ENCODE measurements around the gene SMPD2.

The SMPD2 gene

DNA sequence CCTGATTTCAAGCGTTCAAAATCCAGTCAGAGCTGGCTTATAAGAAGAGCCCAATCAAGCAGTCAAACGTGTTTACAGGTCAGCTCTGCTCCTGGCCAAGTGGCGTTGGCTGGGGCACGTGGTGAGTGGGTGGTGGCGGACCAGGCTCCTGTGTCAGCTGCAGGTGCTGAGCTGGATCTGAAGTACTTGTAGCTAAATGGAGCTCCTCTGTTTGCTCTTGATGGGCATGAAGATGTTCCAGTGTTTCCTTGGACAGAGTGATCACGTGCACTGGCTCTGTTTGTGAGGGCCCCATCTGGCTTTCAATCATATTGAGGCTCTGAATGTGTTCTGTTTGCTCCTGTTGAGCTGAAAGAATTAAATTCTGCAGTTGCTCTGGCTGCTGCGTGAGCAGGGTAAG is 25.2 kb downstream of the SMPD2 start:
- no peaks in the 10 kb centered on the region for H3K9me3 ChIP-seq (ENCODE audit: control insufficient read depth, insufficient read depth, low read depth, low read length)
- no peak overlapping the region for H3K4me3 ChIP-seq (ENCODE audit: low read depth, low read length)
- no peak overlapping the region for H3K9ac ChIP-seq (ENCODE audit: low read length)
- H3K27me3 ChIP-seq (ENCODE audit: control insufficient read depth, insufficient read depth, low read length): no peaks in the 10 kb centered on the region
- H3K27ac ChIP-seq (ENCODE audit: low read depth, low read length): no peak overlapping the region
- H3K36me3 ChIP-seq (ENCODE audit: control insufficient read depth, insufficient read depth, low read length): peaks cover 95% of the 10 kb centered on the region
- H3K4me1 ChIP-seq (ENCODE audit: control insufficient read depth, insufficient read depth, low read length): no peaks in the 10 kb centered on the region

DNA sequence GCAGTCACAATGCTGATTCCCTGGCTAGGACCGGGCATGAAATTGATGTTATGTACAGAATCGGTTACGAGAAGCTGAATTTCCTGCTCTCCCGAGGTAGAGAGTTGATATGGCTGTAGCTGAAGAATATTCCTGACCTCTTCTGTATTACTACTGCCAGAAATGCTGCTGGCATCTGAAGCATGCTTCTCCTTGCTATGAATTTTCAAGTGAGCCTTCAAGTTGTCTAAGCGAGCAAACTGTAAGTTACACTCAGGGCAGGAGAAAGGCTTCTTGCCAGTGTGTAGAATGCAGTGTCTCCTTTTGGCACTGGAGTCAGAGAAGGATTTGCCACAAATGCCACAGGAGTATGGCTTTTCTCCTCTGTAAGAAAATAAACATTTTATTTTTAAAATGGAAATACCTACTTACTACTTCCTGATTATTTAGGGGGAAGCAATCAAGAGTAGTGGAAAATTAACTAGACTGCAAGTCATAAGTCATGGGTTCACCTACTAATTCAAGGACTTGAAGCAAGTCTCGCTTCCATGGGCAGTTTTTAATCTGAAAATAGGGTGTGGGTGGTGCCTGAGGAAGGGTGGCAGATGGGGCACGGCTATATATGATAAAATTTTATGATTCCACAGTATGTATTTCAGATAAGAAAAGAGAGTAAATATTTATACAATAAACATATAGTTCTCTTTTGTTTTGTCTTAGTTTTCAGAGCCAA is 25.8 kb downstream of the SMPD2 start:
- Histone ChIP-seq H3K36me3 (ENCODE audit: control insufficient read depth, insufficient read depth, low read length) (peaks cover 98% of the 10 kb centered on the region), H3K4me3 (ENCODE audit: low read depth, low read length) (no peak overlapping the region), H3K27ac (ENCODE audit: low read depth, low read length) (no peak overlapping the region), H3K9ac (ENCODE audit: low read length) (no peak overlapping the region), H3K27me3 (ENCODE audit: control insufficient read depth, insufficient read depth, low read length) (no peaks in the 10 kb centered on the region), H3K4me1 (ENCODE audit: control insufficient read depth, insufficient read depth, low read length) (no peaks in the 10 kb centered on the region), H3K9me3 (ENCODE audit: control insufficient read depth, insufficient read depth, low read depth, low read length) (no peaks in the 10 kb centered on the region)

DNA sequence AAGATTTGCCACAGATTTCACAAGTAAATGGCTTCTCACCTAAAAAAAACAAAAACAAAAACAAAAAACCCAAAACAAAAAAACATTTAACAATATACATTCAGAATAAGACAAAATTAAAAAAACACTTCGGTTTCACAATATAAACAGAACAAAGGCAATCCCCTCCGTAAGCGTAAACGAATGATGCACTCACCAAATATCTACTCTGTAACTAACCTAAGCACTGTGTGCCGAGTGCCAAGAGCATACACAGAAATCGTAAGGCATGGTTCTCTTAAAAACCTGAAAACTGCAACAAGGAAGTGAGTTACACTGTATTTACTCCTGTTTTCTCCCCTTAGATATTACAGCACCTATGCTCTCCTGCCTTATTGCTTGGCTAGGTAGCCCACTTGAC is 27.2 kb downstream of the SMPD2 start:
- H3K9me3 ChIP-seq (ENCODE audit: control insufficient read depth, insufficient read depth, low read depth, low read length): no peaks in the 10 kb centered on the region
- no peak overlapping the region for H3K4me3 ChIP-seq (ENCODE audit: low read depth, low read length)
- no peaks in the 10 kb centered on the region for H3K4me1 ChIP-seq (ENCODE audit: control insufficient read depth, insufficient read depth, low read length)
- no peak overlapping the region for H3K27ac ChIP-seq (ENCODE audit: low read depth, low read length)
- H3K36me3 ChIP-seq (ENCODE audit: control insufficient read depth, insufficient read depth, low read length): peaks cover 99% of the 10 kb centered on the region
- no peak overlapping the region for H3K9ac ChIP-seq (ENCODE audit: low read length)
- no peaks in the 10 kb centered on the region for H3K27me3 ChIP-seq (ENCODE audit: control insufficient read depth, insufficient read depth, low read length)

DNA sequence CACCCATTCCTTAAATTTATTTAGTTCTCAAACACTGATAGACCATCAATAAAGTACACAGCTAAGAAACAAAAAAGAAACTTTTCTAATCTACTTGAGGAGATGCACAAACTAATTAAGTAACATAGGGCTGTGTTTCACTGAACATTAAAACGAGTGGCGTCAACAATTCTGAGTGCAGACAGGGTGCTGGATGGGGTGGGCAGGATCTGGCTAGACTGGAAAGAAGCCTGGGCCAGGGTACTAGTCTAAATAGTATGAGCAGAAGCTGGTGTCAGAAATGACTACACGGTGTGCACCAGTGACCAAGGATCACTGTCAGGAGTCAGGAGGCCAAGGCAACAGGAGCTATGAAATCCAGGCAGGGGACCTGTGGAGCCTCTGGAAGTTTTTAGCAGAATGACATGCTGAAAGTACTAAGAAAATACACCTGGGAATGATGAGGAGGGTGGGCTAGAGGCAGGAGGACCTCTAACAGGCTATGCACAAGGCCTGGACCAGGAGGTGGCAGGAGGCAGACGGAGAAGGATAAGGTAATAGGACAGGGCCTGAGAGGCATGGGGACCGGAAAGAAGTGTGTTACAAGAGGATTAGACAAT is 29.2 kb downstream of the SMPD2 start:
- Histone ChIP-seq H3K27ac (ENCODE audit: low read depth, low read length) (no peak overlapping the region), H3K9me3 (ENCODE audit: control insufficient read depth, insufficient read depth, low read depth, low read length) (no peaks in the 10 kb centered on the region), H3K4me1 (ENCODE audit: control insufficient read depth, insufficient read depth, low read length) (no peaks in the 10 kb centered on the region), H3K4me3 (ENCODE audit: low read depth, low read length) (no peak overlapping the region), H3K36me3 (ENCODE audit: control insufficient read depth, insufficient read depth, low read length) (peaks cover 97% of the 10 kb centered on the region), H3K27me3 (ENCODE audit: control insufficient read depth, insufficient read depth, low read length) (no peaks in the 10 kb centered on the region), H3K9ac (ENCODE audit: low read length) (no peak overlapping the region)

DNA sequence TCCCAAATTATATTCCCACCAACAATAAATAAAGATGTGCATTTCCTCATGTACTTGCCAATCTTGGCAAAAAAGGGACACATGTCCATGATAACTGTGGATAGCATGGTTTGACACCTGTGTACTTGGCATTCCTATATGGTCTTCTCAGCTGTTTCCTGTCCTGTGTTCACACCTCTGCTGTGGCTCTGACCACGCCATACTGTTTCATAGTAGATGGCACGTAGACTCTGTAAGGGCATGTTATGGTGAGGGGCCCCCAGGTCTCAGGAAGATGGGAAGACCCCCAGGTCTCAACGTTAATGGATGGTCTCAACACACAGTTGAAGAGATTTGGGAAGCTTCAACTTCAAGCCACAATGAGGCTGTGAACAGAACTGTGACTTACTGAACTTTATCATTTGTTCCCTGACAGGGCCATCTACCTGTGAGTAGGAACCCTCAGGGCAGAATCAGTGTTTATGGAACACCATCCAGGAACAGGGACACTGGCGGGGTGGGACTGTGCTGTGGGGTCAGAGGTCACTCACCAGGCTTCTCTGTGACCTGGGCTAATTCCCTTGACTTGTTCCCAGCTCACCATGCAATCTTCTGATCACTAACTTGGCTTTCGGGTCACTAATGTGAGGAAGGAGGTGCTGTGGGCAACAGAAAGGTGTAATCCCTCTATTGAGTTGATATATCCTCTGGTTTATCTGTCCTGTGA is 30.7 kb downstream of the SMPD2 start:
- no peak overlapping the region for H3K4me3 ChIP-seq (ENCODE audit: low read depth, low read length)
- H3K36me3 ChIP-seq (ENCODE audit: control insufficient read depth, insufficient read depth, low read length): peaks cover 97% of the 10 kb centered on the region
- no peaks in the 10 kb centered on the region for H3K27me3 ChIP-seq (ENCODE audit: control insufficient read depth, insufficient read depth, low read length)
- H3K4me1 ChIP-seq (ENCODE audit: control insufficient read depth, insufficient read depth, low read length): no peaks in the 10 kb centered on the region
- H3K9me3 ChIP-seq (ENCODE audit: control insufficient read depth, insufficient read depth, low read depth, low read length): no peaks in the 10 kb centered on the region
- no peak overlapping the region for H3K27ac ChIP-seq (ENCODE audit: low read depth, low read length)
- no peak overlapping the region for H3K9ac ChIP-seq (ENCODE audit: low read length)

DNA sequence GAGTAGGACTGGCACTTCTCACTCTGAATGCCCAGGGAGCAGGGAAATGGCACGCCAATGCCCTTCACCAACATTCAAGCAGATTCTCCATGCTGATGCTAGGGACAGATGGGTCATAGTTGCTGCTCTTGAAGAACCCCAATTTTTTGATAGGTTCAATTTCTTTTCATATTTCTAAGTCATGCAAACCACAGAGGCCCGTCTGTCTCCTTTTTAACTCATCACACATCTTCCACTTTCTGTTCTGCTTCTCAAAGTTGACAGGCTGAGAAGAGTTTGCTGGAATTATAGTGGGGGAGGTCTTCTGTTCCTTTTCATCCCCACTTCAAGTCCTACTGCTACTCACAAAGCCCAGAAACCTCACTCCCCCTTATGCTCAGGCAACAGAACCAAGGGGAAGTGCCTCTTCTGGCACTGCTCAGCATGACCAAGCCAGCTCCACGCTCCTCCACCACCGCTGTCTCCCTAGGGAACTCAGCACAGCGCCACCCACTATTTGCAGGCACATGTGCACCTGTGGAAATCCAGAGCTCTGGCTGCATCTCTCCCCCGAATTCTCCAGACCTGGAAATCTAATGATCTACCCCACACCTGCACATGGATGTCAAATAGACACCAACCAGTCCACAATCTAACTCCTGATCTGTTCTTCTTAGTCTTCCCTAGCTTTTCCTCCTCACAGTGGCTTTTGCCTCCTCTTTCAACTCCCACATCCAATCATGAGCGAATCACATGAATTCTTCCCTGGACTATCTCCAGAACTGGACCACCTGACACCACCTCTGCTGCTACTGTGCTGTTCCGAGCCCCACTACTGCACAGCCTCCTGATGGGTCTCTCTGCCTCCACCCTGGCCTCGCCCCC is 31.8 kb downstream of the SMPD2 start:
- Histone ChIP-seq H3K27ac (ENCODE audit: low read depth, low read length) (no peak overlapping the region), H3K36me3 (ENCODE audit: control insufficient read depth, insufficient read depth, low read length) (peaks cover 93% of the 10 kb centered on the region), H3K9me3 (ENCODE audit: control insufficient read depth, insufficient read depth, low read depth, low read length) (no peaks in the 10 kb centered on the region), H3K4me3 (ENCODE audit: low read depth, low read length) (no peak overlapping the region), H3K27me3 (ENCODE audit: control insufficient read depth, insufficient read depth, low read length) (no peaks in the 10 kb centered on the region), H3K4me1 (ENCODE audit: control insufficient read depth, insufficient read depth, low read length) (peaks cover under 1% of the 10 kb centered on the region), H3K9ac (ENCODE audit: low read length) (no peak overlapping the region)

DNA sequence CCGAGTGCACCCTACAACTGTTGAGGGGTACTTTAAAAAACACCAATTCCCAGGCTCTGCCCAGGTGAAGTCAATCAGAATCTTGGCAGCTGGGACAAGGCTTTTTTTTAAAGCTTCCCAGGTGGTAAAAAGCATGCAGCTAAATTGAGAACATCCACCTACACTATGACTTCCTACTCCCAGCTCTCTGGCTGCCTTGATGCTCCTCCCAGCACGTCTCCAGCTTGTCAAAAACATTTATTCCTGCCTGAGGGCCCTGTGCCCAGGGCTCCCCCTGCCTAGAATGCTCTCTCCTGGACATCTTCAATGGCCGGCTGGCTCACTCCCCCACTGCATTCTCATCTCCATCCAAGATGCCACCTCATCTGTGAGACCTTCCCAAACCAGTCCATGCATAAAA is 32.6 kb downstream of the SMPD2 start:
- H3K4me1 ChIP-seq (ENCODE audit: control insufficient read depth, insufficient read depth, low read length): peaks cover 5% of the 10 kb centered on the region
- peaks cover 91% of the 10 kb centered on the region for H3K36me3 ChIP-seq (ENCODE audit: control insufficient read depth, insufficient read depth, low read length)
- H3K4me3 ChIP-seq (ENCODE audit: low read depth, low read length): no peak overlapping the region
- no peaks in the 10 kb centered on the region for H3K9me3 ChIP-seq (ENCODE audit: control insufficient read depth, insufficient read depth, low read depth, low read length)
- H3K27ac ChIP-seq (ENCODE audit: low read depth, low read length): no peak overlapping the region
- no peaks in the 10 kb centered on the region for H3K27me3 ChIP-seq (ENCODE audit: control insufficient read depth, insufficient read depth, low read length)
- H3K9ac ChIP-seq (ENCODE audit: low read length): no peak overlapping the region

DNA sequence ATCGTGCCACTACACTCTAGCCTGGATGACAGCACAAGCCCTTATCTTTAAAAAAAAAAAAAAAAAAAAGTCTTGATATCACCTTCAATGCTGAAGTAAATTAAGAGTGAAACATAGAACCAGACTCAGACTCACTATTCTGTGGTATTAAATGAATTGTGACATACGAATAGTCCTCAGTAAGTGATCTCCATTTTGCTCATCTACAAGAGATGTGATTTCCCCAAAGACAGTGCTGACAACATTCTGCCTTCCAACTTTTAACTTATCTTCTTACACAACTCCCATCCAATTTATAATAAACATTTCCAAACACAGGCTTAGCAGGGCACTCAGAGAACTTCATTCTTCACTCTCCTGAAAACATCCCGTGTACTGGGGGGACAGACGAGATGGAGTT is 34.5 kb downstream of the SMPD2 start:
- Histone ChIP-seq H3K9ac (ENCODE audit: low read length) (no peak overlapping the region), H3K4me3 (ENCODE audit: low read depth, low read length) (no peak overlapping the region), H3K9me3 (ENCODE audit: control insufficient read depth, insufficient read depth, low read depth, low read length) (no peaks in the 10 kb centered on the region), H3K27me3 (ENCODE audit: control insufficient read depth, insufficient read depth, low read length) (no peaks in the 10 kb centered on the region), H3K36me3 (ENCODE audit: control insufficient read depth, insufficient read depth, low read length) (peaks cover 74% of the 10 kb centered on the region), H3K4me1 (ENCODE audit: control insufficient read depth, insufficient read depth, low read length) (peaks cover 8% of the 10 kb centered on the region), H3K27ac (ENCODE audit: low read depth, low read length) (no peak overlapping the region)

DNA sequence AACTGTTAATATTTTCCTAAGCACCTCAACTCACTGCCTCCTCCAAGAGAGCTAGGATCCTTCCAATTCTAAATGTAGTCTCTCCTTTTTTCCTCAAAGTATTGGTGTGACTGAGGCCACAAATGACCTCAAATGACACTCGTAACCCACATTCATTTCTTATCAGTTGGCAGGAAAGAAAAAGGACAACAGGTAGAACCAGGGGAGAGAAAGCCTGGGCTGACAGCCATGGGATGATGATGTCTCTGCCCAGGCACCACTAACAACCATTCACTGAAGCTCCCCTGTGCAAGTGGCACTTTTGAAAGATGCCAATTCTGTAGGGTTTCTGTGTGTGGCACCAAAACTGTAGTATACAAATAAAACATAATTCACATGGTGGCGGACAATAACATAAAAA is 35.1 kb downstream of the SMPD2 start:
- H3K27ac ChIP-seq (ENCODE audit: low read depth, low read length): no peak overlapping the region
- H3K27me3 ChIP-seq (ENCODE audit: control insufficient read depth, insufficient read depth, low read length): no peaks in the 10 kb centered on the region
- H3K9me3 ChIP-seq (ENCODE audit: control insufficient read depth, insufficient read depth, low read depth, low read length): no peaks in the 10 kb centered on the region
- no peak overlapping the region for H3K4me3 ChIP-seq (ENCODE audit: low read depth, low read length)
- no peak overlapping the region for H3K9ac ChIP-seq (ENCODE audit: low read length)
- peaks cover 74% of the 10 kb centered on the region for H3K36me3 ChIP-seq (ENCODE audit: control insufficient read depth, insufficient read depth, low read length)
- peaks cover 14% of the 10 kb centered on the region for H3K4me1 ChIP-seq (ENCODE audit: control insufficient read depth, insufficient read depth, low read length)

DNA sequence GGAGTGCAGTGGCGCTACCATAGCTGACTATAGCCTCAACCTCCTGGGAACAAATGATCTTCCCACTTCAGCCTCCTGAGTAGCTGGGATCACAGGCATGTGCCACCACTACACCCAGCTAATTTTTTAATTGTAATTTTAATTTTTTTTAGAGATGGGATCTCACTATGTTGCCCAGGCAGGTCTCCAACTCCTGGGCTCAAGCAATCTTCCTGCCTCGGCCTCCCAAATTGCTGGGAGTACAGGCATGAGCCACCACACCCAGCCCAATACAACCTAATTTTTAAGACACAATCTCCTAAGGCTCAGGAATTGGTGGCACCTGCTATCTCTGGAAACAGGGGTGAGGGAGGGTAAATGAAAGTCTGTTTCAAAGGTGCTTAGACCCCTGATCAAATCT is 36.7 kb downstream of the SMPD2 start:
- peaks cover 29% of the 10 kb centered on the region for H3K4me1 ChIP-seq (ENCODE audit: control insufficient read depth, insufficient read depth, low read length)
- H3K9ac ChIP-seq (ENCODE audit: low read length): no peak overlapping the region
- no peak overlapping the region for H3K27ac ChIP-seq (ENCODE audit: low read depth, low read length)
- peaks cover 73% of the 10 kb centered on the region for H3K36me3 ChIP-seq (ENCODE audit: control insufficient read depth, insufficient read depth, low read length)
- H3K4me3 ChIP-seq (ENCODE audit: low read depth, low read length): no peak overlapping the region
- H3K9me3 ChIP-seq (ENCODE audit: control insufficient read depth, insufficient read depth, low read depth, low read length): no peaks in the 10 kb centered on the region
- H3K27me3 ChIP-seq (ENCODE audit: control insufficient read depth, insufficient read depth, low read length): no peaks in the 10 kb centered on the region

All from HUES6 (cell line).